Endodermal cell (in vitro differentiated cells): ENCODE measurements around the gene ZNF718. TPM values are rescaled to one million over a fixed set of nuclear protein-coding genes. Genes with fewer than 3 reads are reported as not detected.
"Not testable (repeated sequence)": the region's sequence is repeated elsewhere in the genome, so short reads cannot be mapped to it uniquely, and the experiment has no call there.

Source experiments
- DNase-seq: peaks from one replicate; pipeline ENCODE4 v3.0.0-alpha.2; 2017
- H3K27ac ChIP-seq: 2 replicates; pipeline ENCODE4 v1.5.1; 2013; ENCODE audit warnings: mild to moderate bottlenecking, low read depth, low read length, moderate library complexity
- H3K27me3 ChIP-seq: 2 replicates; pipeline ENCODE4 v1.6.1; 2013; ENCODE audit warnings: mild to moderate bottlenecking, low read length, moderate library complexity; ENCODE audit not compliant: insufficient read depth, control insufficient read depth, poor library complexity, severe bottlenecking
- H3K36me3 ChIP-seq: 2 replicates; pipeline ENCODE4 v1.7.0; 2013; ENCODE audit warnings: mild to moderate bottlenecking, low read length, moderate library complexity; ENCODE audit not compliant: control insufficient read depth, insufficient read depth
- H3K4me1 ChIP-seq: one replicate; pipeline ENCODE4 v1.7.0; 2013; ENCODE audit warnings: low read length; ENCODE audit not compliant: control insufficient read depth, insufficient read depth
- H3K4me3 ChIP-seq: 2 replicates; pipeline ENCODE4 v1.5.1; 2013; ENCODE audit warnings: mild to moderate bottlenecking, low read length, moderate library complexity
- H3K9ac ChIP-seq: 2 replicates; pipeline ENCODE4 v1.6.1; 2013; ENCODE audit warnings: mild to moderate bottlenecking, low read length, moderate library complexity; ENCODE audit not compliant: poor library complexity, severe bottlenecking; ENCODE audit errors: extremely low read depth
- H3K9me3 ChIP-seq: 2 replicates; pipeline ENCODE4 v1.6.1; 2013; ENCODE audit warnings: mild to moderate bottlenecking, low read length, moderate library complexity; ENCODE audit not compliant: control insufficient read depth
- H3K27ac Mint-ChIP-seq: 2 replicates; pipeline ENCODE4 v1.8.0; 2020; ENCODE audit warnings: mixed read lengths
- H3K27me3 Mint-ChIP-seq: 2 replicates; pipeline ENCODE4 v1.8.0; 2021; ENCODE audit warnings: mild to moderate bottlenecking, mixed read lengths; ENCODE audit not compliant: insufficient read depth
- H3K36me3 Mint-ChIP-seq: 2 replicates; pipeline ENCODE4 v1.8.0; 2020; ENCODE audit warnings: low read depth, mixed read lengths
- H3K4me1 Mint-ChIP-seq: 2 replicates; pipeline ENCODE4 v1.8.0; 2020; ENCODE audit warnings: mixed read lengths
- H3K4me3 Mint-ChIP-seq: 2 replicates; pipeline ENCODE4 v1.8.0; 2020; ENCODE audit warnings: mild to moderate bottlenecking, moderate library complexity, mixed read lengths
- H3K9me3 Mint-ChIP-seq: 2 replicates; pipeline ENCODE4 v1.8.0; 2020; ENCODE audit warnings: mild to moderate bottlenecking, mixed read lengths
- WGBS, 2 experiments: methylation state at CpG; one replicate each; pipeline versions ENCODE4 v1.1.5 to v1.1.7; 2013; ENCODE audit warnings: missing lambda C conversion rate in 2 of 2, mixed read lengths in 1 of 2; ENCODE audit not compliant: insufficient coverage in 1 of 2, insufficient read length in 1 of 2; 5-methylcytosine and 5-hydroxymethylcytosine counted together
- total RNA-seq, 2 donors: library from RNA; stranded (reverse); fragmentation: NEBNext Ultra II Directional in 1 of 2; extraction: Animal tissue kit (Norgen Biotek cat#: 25700) in 1 of 2; gene quantifications; 2 replicates in 1 of 2; 3 replicates in 1 of 2; pipeline ENCODE4 v1.2.1, GENCODE V29; 2021
- TF ChIP-seq, protein P1 (sequence below): fragments of 200-600 bp; sonication (generic); conservative IDR thresholded peaks from 2 replicates; pipeline ENCODE4 v1.5.0; 2021; ENCODE audit warnings: antibody characterized with exemption, mild to moderate bottlenecking

ZNF718 gene
- total RNA-seq, 2 donors from 2014 or later: 15.8 to 23.7 TPM

DNA sequence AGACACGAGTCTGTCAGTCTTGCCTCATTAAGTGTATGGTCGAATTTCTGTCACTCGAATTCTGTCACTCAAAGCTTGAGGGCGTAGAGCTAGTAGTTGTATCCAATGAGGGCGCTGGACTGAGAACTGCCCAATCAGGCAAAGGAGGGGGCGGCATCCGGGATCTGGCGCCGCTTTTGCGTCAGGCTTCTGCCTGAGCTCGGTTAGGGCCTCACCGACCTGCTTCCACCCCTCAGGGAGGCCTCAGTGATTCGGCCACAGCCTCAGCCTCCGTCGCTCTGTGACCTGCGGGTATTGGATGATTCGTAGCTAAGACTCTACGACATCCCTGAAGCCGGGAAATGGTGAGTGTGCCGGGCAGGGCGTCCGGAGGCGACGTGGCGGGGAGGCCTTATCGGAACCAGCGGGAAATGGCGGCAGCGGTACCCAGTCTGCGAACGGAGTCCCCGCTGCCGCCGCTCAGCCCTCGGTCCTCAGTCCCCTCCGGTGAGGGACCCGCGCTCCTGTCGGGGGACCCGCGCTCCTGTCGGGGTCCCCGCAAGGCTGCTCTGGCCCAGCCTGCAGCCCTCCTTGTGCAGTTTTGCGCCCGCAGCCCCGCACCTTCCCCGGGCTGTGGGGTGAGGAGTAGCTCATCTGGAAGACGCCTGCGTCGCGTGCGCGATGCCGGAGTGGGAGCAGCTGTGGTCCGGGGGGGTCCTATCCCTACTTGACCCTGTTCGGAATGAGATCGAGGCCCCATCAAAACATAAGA lies 88.3 kb downstream of the ZNF718 start:
- peak overlapping the region; percentile 71 for H3K4me3 Mint-ChIP-seq

DNA sequence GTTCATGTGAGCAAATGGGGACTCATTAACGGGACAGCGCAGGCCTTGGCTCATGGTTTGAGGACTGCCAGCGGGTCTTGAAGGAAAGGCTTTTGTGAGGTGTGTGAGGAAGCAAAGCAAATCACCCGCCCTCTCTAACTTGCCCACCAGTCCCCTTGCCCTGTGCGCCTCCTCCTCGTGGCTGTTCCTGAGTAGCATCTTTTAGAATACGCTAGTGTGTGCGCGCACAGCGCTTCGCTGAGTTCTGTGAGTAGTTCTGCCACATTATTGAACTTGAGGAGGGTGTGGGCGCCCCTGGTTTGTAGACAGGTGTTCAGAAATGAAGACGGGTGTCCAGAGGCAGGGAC lies 88.9 kb downstream of the ZNF718 start:
- WGBS, 2 experiments: 53 to 59% methylated on average over 10 to 13 of the region's 13 CpGs
- Histone ChIP-seq H3K9me3 (peaks cover 64% of the 10 kb centered on the region), H3K36me3 (peaks cover 15% of the 10 kb centered on the region), H3K4me3 (peak overlapping the region; percentile 78), H3K9ac (peak overlapping the region; percentile 66)
- not testable (repeated sequence) for H3K4me1 ChIP-seq, H3K4me1 Mint-ChIP-seq, H3K27ac ChIP-seq, DNase-seq, H3K27me3 Mint-ChIP-seq, H3K27me3 ChIP-seq
- Mint-ChIP-seq H3K4me3 (peak overlapping the region; percentile 71), H3K9me3 (peaks cover 58% of the 10 kb centered on the region), H3K27ac (peak overlapping the region; percentile 72), H3K36me3 (peaks cover 39% of the 10 kb centered on the region)

More for the DNA sequence above, 88.3 kb downstream of the ZNF718 start:
- Histone ChIP-seq H3K27ac (no peak overlapping the region), H3K4me3 (peak overlapping the region; percentile 78), H3K9ac (peak overlapping the region; percentile 66), H3K4me1 (no peaks in the 10 kb centered on the region), H3K9me3 (peaks cover 62% of the 10 kb centered on the region), H3K36me3 (peaks cover 15% of the 10 kb centered on the region), H3K27me3 (no peaks in the 10 kb centered on the region)
- H3K27ac Mint-ChIP-seq: peak overlapping the region; percentile 79
- H3K4me1 Mint-ChIP-seq: peaks cover 2% of the 10 kb centered on the region
- H3K9me3 Mint-ChIP-seq: peaks cover 62% of the 10 kb centered on the region
- no peaks in the 10 kb centered on the region for H3K27me3 Mint-ChIP-seq
- WGBS, 2 experiments: 47 to 49% methylated on average over 29 to 57 of the region's 57 CpGs
- peaks cover 43% of the 10 kb centered on the region for H3K36me3 Mint-ChIP-seq
- DNase-seq: no peak
- TF ChIP-seq, protein P1, sequence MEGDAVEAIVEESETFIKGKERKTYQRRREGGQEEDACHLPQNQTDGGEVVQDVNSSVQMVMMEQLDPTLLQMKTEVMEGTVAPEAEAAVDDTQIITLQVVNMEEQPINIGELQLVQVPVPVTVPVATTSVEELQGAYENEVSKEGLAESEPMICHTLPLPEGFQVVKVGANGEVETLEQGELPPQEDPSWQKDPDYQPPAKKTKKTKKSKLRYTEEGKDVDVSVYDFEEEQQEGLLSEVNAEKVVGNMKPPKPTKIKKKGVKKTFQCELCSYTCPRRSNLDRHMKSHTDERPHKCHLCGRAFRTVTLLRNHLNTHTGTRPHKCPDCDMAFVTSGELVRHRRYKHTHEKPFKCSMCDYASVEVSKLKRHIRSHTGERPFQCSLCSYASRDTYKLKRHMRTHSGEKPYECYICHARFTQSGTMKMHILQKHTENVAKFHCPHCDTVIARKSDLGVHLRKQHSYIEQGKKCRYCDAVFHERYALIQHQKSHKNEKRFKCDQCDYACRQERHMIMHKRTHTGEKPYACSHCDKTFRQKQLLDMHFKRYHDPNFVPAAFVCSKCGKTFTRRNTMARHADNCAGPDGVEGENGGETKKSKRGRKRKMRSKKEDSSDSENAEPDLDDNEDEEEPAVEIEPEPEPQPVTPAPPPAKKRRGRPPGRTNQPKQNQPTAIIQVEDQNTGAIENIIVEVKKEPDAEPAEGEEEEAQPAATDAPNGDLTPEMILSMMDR: no peak

Other genes starting within 250 kb of the ZNF718 start
- gene ZNF595, start 71.2 kb upstream of the ZNF718 start, total RNA-seq: 10 to 100 TPM; 10.7 to 26.7 TPM
- 10 to 100 TPM in 1 of 2 donors, 1 to 10 TPM in 1; 8.6 to 23.4 TPM for gene ZNF732, start 181.0 kb downstream of the ZNF718 start, total RNA-seq
- gene ZNF141, start 213.3 kb downstream of the ZNF718 start, total RNA-seq: 10 to 100 TPM; 42.9 to 43.7 TPM